Measurements from ENCODE around the gene TGM6.

TGM6 gene

GRCh38 chr20:2459981-2460751, 79.5 kb downstream of the TGM6 start:
- DNase-seq = no peak

GRCh38 chr20:2460752-2461424, 80.2 kb downstream of the TGM6 start:
- no peak for DNase-seq

GRCh38 chr20:2462484-2462883, 81.8 kb downstream of the TGM6 start:
- no peak for DNase-seq

- no peak for DNase-seq
These were observed 83.1 kb downstream of the TGM6 start for GRCh38 chr20:2463616-2464365.

GRCh38 chr20:2465100-2465499, 84.4 kb downstream of the TGM6 start:
- no peak for DNase-seq

GRCh38 chr20:2467412-2467811, 86.7 kb downstream of the TGM6 start:
- DNase-seq = no peak

GRCh38 chr20:2468581-2469407, 88.1 kb downstream of the TGM6 start:
- no peak for DNase-seq

GRCh38 chr20:2469991-2470422, 89.3 kb downstream of the TGM6 start:
- DNase-seq = peak; percentile 46

- peak; percentile 99 for DNase-seq
These were observed 89.9 kb downstream of the TGM6 start, which contains the start of gene SNRPB for GRCh38 chr20:2470423-2471193. SNRPB (minus strand) TSS chr20:2470789; CDS start chr20:2470690, 99 bp downstream.

- peak; percentile 88 for DNase-seq
These were observed 92.8 kb downstream of the TGM6 start for GRCh38 chr20:2473516-2473915.

GRCh38 chr20:2475850-2476741, 95.4 kb downstream of the TGM6 start:
- DNase-seq = no peak

GRCh38 chr20:2476742-2477615, 96.3 kb downstream of the TGM6 start:
- no peak for DNase-seq

GRCh38 chr20:2480381-2480780, 99.7 kb downstream of the TGM6 start:
- DNase-seq = no peak

All from fibroblast of skin of right quadriceps (primary cell).